ENCODE measurements around the gene ZNF841. TPM values are rescaled to one million over a fixed set of nuclear protein-coding genes. Genes with fewer than 3 reads are reported as not detected.

Gene ZNF841
- total and polyA plus RNA-seq, 2 of the 13 experiments (the other 11 are each of a cell fraction or from before 2014, with no cell fraction given): 6.2 to 14.2 TPM

- TF ChIP-seq DRAP1 (CRISPR knock-in tag; IDR thresholded peaks at IDR 0.05): no peak
- no peak for TF ChIP-seq ZNF512B (CRISPR knock-in tag; IDR thresholded peaks at IDR 0.05; ENCODE audit: borderline replicate concordance)
- TF ChIP-seq ZNF766 (CRISPR knock-in tag; IDR thresholded peaks at IDR 0.05; ENCODE audit: borderline replicate concordance): no peak
- TF ChIP-seq FOXK1 (CRISPR knock-in tag; IDR thresholded peaks at IDR 0.05; ENCODE audit: borderline replicate concordance, low read depth): no peak
- TF ChIP-seq FOXC1 (CRISPR knock-in tag; IDR thresholded peaks at IDR 0.05; ENCODE audit: borderline replicate concordance): peak; percentile 12; the same call in 1 of the 2 replicates
- no peak for TF ChIP-seq NCOA1 (CRISPR knock-in tag; IDR thresholded peaks at IDR 0.05)
- TF ChIP-seq DNMT1 (CRISPR knock-in tag; IDR thresholded peaks at IDR 0.05): no peak
- TF ChIP-seq RARA (CRISPR knock-in tag; IDR thresholded peaks at IDR 0.05): no peak
- no peak for TF ChIP-seq ZNF557 (CRISPR knock-in tag; IDR thresholded peaks at IDR 0.05)
- TF ChIP-seq FUBP1 (CRISPR knock-in tag; IDR thresholded peaks at IDR 0.05; ENCODE audit: borderline replicate concordance): no peak
- no peak for TF ChIP-seq HOMEZ (CRISPR knock-in tag; IDR thresholded peaks at IDR 0.05; ENCODE audit: low read depth)
- TF ChIP-seq ZNF580 (CRISPR knock-in tag; IDR thresholded peaks at IDR 0.05; ENCODE audit: borderline replicate concordance, low read depth): no peak
- no peak for TF ChIP-seq ZNF382 (CRISPR knock-in tag; IDR thresholded peaks at IDR 0.05; ENCODE audit: borderline replicate concordance)
- no peak for TF ChIP-seq RELA (CRISPR knock-in tag; IDR thresholded peaks at IDR 0.05)
- no peak for TF ChIP-seq KAT2B (IDR thresholded peaks at IDR 0.05; ENCODE audit: borderline replicate concordance, low read depth, low read length)
- TF ChIP-seq THAP8 (CRISPR knock-in tag; IDR thresholded peaks at IDR 0.05; ENCODE audit: borderline replicate concordance): no peak
- TF ChIP-seq ZNF160 (CRISPR knock-in tag; IDR thresholded peaks at IDR 0.05): no peak
- TF ChIP-seq SAP130 (CRISPR knock-in tag; IDR thresholded peaks at IDR 0.05; ENCODE audit: low read depth): peak; percentile 64
- no peak for TF ChIP-seq EP300 (IDR thresholded peaks at IDR 0.05; ENCODE audit: low read depth in 2 of 2, low read length in 2 of 2)
- TF ChIP-seq EP300 (CRISPR knock-in tag; IDR thresholded peaks at IDR 0.05; ENCODE audit: borderline replicate concordance): no peak
- TF ChIP-seq ZNF138 (CRISPR knock-in tag; IDR thresholded peaks at IDR 0.05; ENCODE audit: low read depth): no peak
- TF ChIP-seq ZNF737 (CRISPR knock-in tag; IDR thresholded peaks at IDR 0.05; ENCODE audit: borderline replicate concordance): no peak
- TF ChIP-seq ZNF878 (CRISPR knock-in tag; IDR thresholded peaks at IDR 0.05): peak; percentile 47; the same call in 1 of the 2 replicates
These were observed 42.9 kb upstream of the ZNF841 start (continued) for GRCh38 chr19:52138278-52138982.

All from HepG2 (cell line).